Ovary (tissue), 9 donors: ENCODE results near the gene CEP85L. TPM values are rescaled to one million over a fixed set of nuclear protein-coding genes. Genes with fewer than 3 reads are reported as not detected.

Experiments
- DNase-seq, 5 donors: peaks; one replicate each; pipeline ENCODE4 v3.0.0-alpha.2; 2019 to 2020
- H3K27ac ChIP-seq, 2 donors: fragments of 200-600 bp; one replicate each; pipeline versions ENCODE4 v1.5.1 to v1.8.0; 2019 to 2022
- H3K27me3 ChIP-seq: fragments of 200-600 bp; one replicate; pipeline ENCODE4 v1.8.0; 2022
- H3K36me3 ChIP-seq: fragments of 200-600 bp; sonication (generic); one replicate; pipeline ENCODE4 v1.5.1; 2019
- H3K4me1 ChIP-seq: one replicate; pipeline ENCODE4 v1.8.1; 2013; ENCODE audit warnings: mild to moderate bottlenecking, moderate library complexity; ENCODE audit not compliant: insufficient read depth
- H3K4me3 ChIP-seq: fragments of 200-600 bp; sonication (generic); one replicate; pipeline ENCODE4 v1.5.1; 2017
- H3K9me3 ChIP-seq, 2 donors: fragments of 200-600 bp in 1 of 2; sonication (generic) in 1 of 2; one replicate each; pipeline versions ENCODE4 v1.5.1 to v1.8.1; 2013 to 2019; ENCODE audit warnings: mild to moderate bottlenecking in 1 of 2, moderate library complexity in 1 of 2
- CTCF ChIP-seq, 3 donors: fragments of 450-650 bp in 2 of 3; fragments of 200-600 bp in 1 of 3; IDR thresholded peaks; one replicate each; pipeline versions ENCODE4 v1.5.1 to v1.8.0; 2016 to 2022; ENCODE audit warnings: antibody characterized with exemption in 3 of 3, mild to moderate bottlenecking in 1 of 3
- EP300 ChIP-seq: sonication (generic); formaldehyde crosslinking; IDR thresholded peaks from one replicate; pipeline ENCODE4 v1.6.1; 2017; ENCODE audit warnings: antibody characterized with exemption
- POLR2A ChIP-seq: fragments of 450-650 bp; IDR thresholded peaks from one replicate; pipeline ENCODE4 v1.6.1; 2017; ENCODE audit warnings: antibody characterized with exemption, mild to moderate bottlenecking, moderate library complexity
- WGBS, 3 donors: extraction: QIAGEN DNeasy Blood & Tissue Kit in 1 of 3; methylation state at CpG; one replicate each; pipeline versions ENCODE4 v1.1.5 to v1.1.7; 2013 to 2017; 5-methylcytosine and 5-hydroxymethylcytosine counted together
- intact Hi-C, 4 donors: fragments of 100-400 bp; cut with DNase I; formaldehyde crosslinking; loops; one replicate each; pipeline versions ENCODE4 v1.11.0 to v1.15.1; 2022 to 2023
- polyA plus RNA-seq, 2 donors: library from polyadenylated mRNA; stranded (reverse); fragments of 200-250 nt in 1 of 2; fragments of 350-450 nt in 1 of 2; fragmentation: Illumina TruSeq in 1 of 2; extraction: RNeasy Lipid Tissue Mini Kit (QIAGEN cat#74804) in 1 of 2; gene quantifications; one replicate each; pipeline ENCODE4 v1.2.3, GENCODE V29; 2013 to 2014
- total RNA-seq, 7 donors: library from RNA; depleted of rRNA in 2 of 7; stranded (reverse); fragments of >200 nt in 2 of 7; fragmentation: NEBNext Ultra II Directional in 3 of 7; extraction: Animal tissue kit (Norgen Biotek cat#: 25700) in 3 of 7; gene quantifications; one replicate each; pipeline versions ENCODE4 v1.1.0 to v1.2.4, GENCODE V29; 2016 to 2023
- donor health status: DM: no; HTN: no; CAD: no; lungs with moderate emphysema.
- donor health status: DM: no; HTN: no; CAD: no.
- donor health status: Bipolar disorder and iron deficiency.
- donor health status: DM: yes; HTN: yes; CAD: no.
- donor health status: DM: no; HTN: no; CAD: no.
- donor health status: DM: yes; HTN: yes; CAD: no.

Gene CEP85L
- total and polyA plus RNA-seq, 9 donors = 4.0 to 33.4 (median 24.3) TPM

- Histone ChIP-seq H3K27me3 (no peaks in the 10 kb centered on the region), H3K4me3 (no peak overlapping the region), H3K27ac (no peak overlapping the region), H3K9me3 (no peaks in the 10 kb centered on the region), H3K36me3 (no peaks in the 10 kb centered on the region), H3K4me1 (no peaks in the 10 kb centered on the region)
- no peak for DNase-seq
- TF ChIP-seq CTCF (IDR thresholded peaks at IDR 0.05) (no peak), POLR2A (no peak), EP300 (no peak)
- intact Hi-C loops = no loop called here
- 89 to 98% (median 94%) methylated on average over 6 of the region's 6 CpGs for WGBS, 3 donors
These were observed 116.1 kb downstream of the CEP85L start for GRCh38 chr6:118535176-118535844.

GRCh38 chr6:118530942-118531341 lies 120.4 kb downstream of the CEP85L start:
- Histone ChIP-seq H3K36me3 (no peaks in the 10 kb centered on the region), H3K27ac (no peak overlapping the region), H3K4me1 (peaks cover 6% of the 10 kb centered on the region), H3K9me3 (no peaks in the 10 kb centered on the region), H3K4me3 (no peak overlapping the region), H3K27me3 (no peaks in the 10 kb centered on the region)
- 95 to 98% (median 96%) methylated on average over 2 of the region's 2 CpGs for WGBS, 3 donors
- intact Hi-C loops = no loop called here
- no peak for DNase-seq
- TF ChIP-seq CTCF (IDR thresholded peaks at IDR 0.05) (no peak), EP300 (no peak), POLR2A (no peak)

- H3K9me3 ChIP-seq = no peaks in the 10 kb centered on the region
- TF ChIP-seq POLR2A = no peak
- WGBS, 3 donors = 66 to 73% (median 70%) methylated on average over 2 of the region's 2 CpGs
- no peak overlapping the region for H3K27ac ChIP-seq
- H3K4me3 ChIP-seq = no peak overlapping the region
- peaks cover 6% of the 10 kb centered on the region for H3K4me1 ChIP-seq
- intact Hi-C loops = no loop called here
- H3K36me3 ChIP-seq = no peaks in the 10 kb centered on the region
- H3K27me3 ChIP-seq = no peaks in the 10 kb centered on the region
- no peak for DNase-seq
These were observed 121.6 kb downstream of the CEP85L start for GRCh38 chr6:118529756-118530155.

GRCh38 chr6:118528129-118528528 lies 123.3 kb downstream of the CEP85L start:
- Histone ChIP-seq H3K27ac (no peak overlapping the region), H3K36me3 (no peaks in the 10 kb centered on the region), H3K9me3 (no peaks in the 10 kb centered on the region), H3K4me3 (no peak overlapping the region), H3K27me3 (no peaks in the 10 kb centered on the region), H3K4me1 (peaks cover 6% of the 10 kb centered on the region)
- intact Hi-C loops = no loop called here
- 0 to 12% (median 5%) methylated on average over 1 of the region's 1 CpG for WGBS, 3 donors
- TF ChIP-seq POLR2A = no peak
- no peak for TF ChIP-seq CTCF (IDR thresholded peaks at IDR 0.05)
- TF ChIP-seq EP300 = no peak
- no peak for DNase-seq

- 53 to 69% (median 60%) methylated on average over 4 of the region's 4 CpGs for WGBS, 3 donors
- Histone ChIP-seq H3K4me1 (peaks cover 6% of the 10 kb centered on the region), H3K9me3 (no peaks in the 10 kb centered on the region), H3K4me3 (no peak overlapping the region), H3K27me3 (no peaks in the 10 kb centered on the region), H3K36me3 (no peaks in the 10 kb centered on the region), H3K27ac (no peak overlapping the region)
- intact Hi-C loops = no loop called here
- TF ChIP-seq EP300 = no peak
- no peak for TF ChIP-seq POLR2A
- DNase-seq = no peak
These were observed 125.2 kb downstream of the CEP85L start for GRCh38 chr6:118525913-118526780.
